Measurements from ENCODE around the gene DNAJC3.
"Not testable (repeated sequence)": the region's sequence is repeated elsewhere in the genome, so short reads cannot be mapped to it uniquely, and the experiment has no call there.

Gene DNAJC3

DNA sequence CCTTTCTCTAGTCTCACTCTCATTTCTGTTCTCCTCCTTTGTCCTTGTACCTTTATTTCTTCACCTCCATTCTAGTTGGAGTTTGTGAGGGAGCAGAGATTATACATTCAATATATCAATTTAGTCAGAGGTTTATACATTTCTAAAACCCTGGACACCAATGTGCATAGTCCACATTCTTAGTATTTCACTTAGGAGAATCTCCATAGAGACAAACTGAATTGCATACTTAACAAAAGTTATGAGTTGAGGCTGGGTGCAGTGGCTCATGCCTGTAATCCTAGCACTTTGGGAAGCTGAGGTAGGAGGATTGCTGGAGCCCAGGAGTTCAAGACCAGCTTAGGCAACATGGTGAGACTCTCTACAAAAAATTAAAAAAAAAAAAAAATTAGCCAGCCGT lies 45.3 kb downstream of the DNAJC3 start:
- no peak overlapping the region for H3K27ac Mint-ChIP-seq
- no peaks in the 10 kb centered on the region for H3K9me3 Mint-ChIP-seq (ENCODE audit: low read depth)
- H3K4me1 Mint-ChIP-seq (ENCODE audit: low read depth), result peaks cover 13% of the 10 kb centered on the region
- no peaks in the 10 kb centered on the region for H3K27me3 Mint-ChIP-seq
- H3K36me3 Mint-ChIP-seq, result peaks cover 24% of the 10 kb centered on the region
- H3K4me3 Mint-ChIP-seq, result no peak overlapping the region

DNA sequence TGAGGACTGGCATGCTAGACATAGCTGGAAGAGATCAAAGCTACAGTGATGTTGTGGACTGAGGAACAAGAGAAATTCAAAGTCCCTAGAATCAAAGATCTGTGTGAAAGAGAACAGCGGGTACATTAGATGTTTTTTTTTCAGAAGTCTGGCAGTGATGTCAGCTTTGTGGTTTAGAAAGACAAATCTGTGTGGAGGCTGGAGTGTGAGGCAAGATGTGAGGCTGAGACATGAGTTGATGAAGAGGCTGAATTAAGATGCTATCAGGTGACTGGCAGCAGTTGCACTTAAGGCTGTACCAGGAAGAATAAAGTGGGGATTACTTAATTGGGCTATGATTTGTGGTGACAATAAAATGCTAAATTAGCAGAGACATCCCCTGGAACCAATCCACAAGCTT lies 46.5 kb downstream of the DNAJC3 start:
- Mint-ChIP-seq H3K4me1 (ENCODE audit: low read depth) (peaks cover 16% of the 10 kb centered on the region), H3K36me3 (peaks cover 25% of the 10 kb centered on the region), H3K27ac (no peak overlapping the region), H3K9me3 (ENCODE audit: low read depth) (no peaks in the 10 kb centered on the region), H3K27me3 (no peaks in the 10 kb centered on the region), H3K4me3 (no peak overlapping the region)

- Mint-ChIP-seq H3K36me3 (peaks cover 27% of the 10 kb centered on the region), H3K9me3 (ENCODE audit: low read depth) (no peaks in the 10 kb centered on the region), H3K27ac (no peak overlapping the region), H3K27me3 (no peaks in the 10 kb centered on the region), H3K4me3 (no peak overlapping the region), H3K4me1 (ENCODE audit: low read depth) (peaks cover 20% of the 10 kb centered on the region)
Measured at GRCh38 chr13:95724252-95724651, 47.3 kb downstream of the DNAJC3 start.

DNA sequence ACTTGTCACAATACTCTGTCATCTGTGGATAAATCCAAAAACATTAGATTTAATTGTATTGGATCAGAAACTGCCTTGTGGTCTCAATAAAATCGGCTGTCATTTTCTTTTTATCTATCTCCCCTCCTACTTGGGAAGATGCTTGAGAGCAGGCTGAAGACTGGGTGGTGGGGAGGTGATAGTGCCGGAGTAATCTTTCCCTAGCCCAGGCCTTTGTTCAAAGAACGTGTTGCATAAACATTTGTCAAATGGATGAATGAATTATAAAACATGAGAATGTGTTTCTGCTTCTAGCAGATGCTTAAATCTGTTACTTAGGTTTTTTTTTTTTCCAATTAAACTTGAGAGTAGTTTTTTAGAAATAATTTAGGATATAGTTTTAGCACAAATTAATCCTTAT lies 49.9 kb downstream of the DNAJC3 start:
- Mint-ChIP-seq H3K36me3 (peaks cover 47% of the 10 kb centered on the region), H3K9me3 (ENCODE audit: low read depth) (peaks cover 17% of the 10 kb centered on the region), H3K27me3 (no peaks in the 10 kb centered on the region), H3K4me3 (no peak overlapping the region), H3K27ac (no peak overlapping the region), H3K4me1 (ENCODE audit: low read depth) (peaks cover 28% of the 10 kb centered on the region)

GRCh38 chr13:95728957-95729356 lies 52.0 kb downstream of the DNAJC3 start:
- H3K27ac Mint-ChIP-seq, result no peak overlapping the region
- H3K27me3 Mint-ChIP-seq, result no peaks in the 10 kb centered on the region
- H3K4me3 Mint-ChIP-seq, result no peak overlapping the region
- H3K9me3 Mint-ChIP-seq (ENCODE audit: low read depth), result peaks cover 33% of the 10 kb centered on the region
- H3K36me3 Mint-ChIP-seq, result peaks cover 56% of the 10 kb centered on the region
- peaks cover 17% of the 10 kb centered on the region for H3K4me1 Mint-ChIP-seq (ENCODE audit: low read depth)

GRCh38 chr13:95734124-95734523 lies 57.2 kb downstream of the DNAJC3 start:
- peaks cover 10% of the 10 kb centered on the region for H3K4me1 Mint-ChIP-seq (ENCODE audit: low read depth)
- H3K4me3 Mint-ChIP-seq, result no peak overlapping the region
- H3K36me3 Mint-ChIP-seq, result peaks cover 44% of the 10 kb centered on the region
- H3K27ac Mint-ChIP-seq, result no peak overlapping the region
- H3K9me3 Mint-ChIP-seq (ENCODE audit: low read depth), result peaks cover 35% of the 10 kb centered on the region
- no peaks in the 10 kb centered on the region for H3K27me3 Mint-ChIP-seq

DNA sequence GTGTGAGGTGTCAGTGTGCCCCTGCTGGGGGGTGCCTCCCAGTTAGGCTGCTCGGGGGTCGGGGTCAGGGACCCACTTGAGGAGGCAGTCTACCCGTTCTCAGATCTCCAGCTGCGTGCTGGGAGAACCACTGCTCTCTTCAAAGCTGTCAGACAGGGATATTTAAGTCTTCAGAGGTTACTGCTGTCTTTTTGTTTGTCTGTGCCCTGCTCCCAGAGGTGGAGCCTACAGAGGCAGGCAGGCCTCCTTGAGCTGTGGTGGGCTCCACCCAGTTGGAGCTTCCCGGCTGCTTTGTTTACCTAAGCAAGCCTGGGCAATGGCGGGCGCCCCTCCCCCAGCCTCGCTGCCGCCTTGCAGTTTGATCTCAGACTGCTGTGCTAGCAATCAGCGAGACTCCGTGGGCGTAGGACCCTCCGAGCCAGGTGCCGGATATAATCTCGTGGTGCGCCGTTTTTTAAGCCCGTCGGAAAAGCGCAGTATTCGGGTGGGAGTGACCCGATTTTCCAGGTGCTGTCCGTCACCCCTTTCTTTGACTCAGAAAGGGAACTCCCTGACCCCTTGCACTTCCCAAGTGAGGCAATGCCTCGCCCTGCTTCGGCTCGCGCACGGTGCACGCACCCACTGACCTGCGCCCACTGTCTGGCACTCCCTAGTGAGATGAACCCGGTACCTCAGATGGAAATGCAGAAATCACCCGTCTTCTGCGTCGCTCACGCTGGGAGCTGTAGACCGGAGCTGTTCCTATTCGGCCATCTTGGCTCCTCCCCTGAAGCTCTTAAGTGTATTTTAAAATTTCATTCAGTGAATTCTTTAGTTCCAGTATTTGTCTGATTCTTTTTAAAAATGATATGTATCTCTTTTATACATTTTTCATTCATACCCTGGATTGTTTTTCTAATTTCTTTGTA lies 63.4 kb downstream of the DNAJC3 start:
- H3K4me3 Mint-ChIP-seq; H3K27ac Mint-ChIP-seq; H3K36me3 Mint-ChIP-seq; H3K27me3 Mint-ChIP-seq; H3K9me3 Mint-ChIP-seq (ENCODE audit: low read depth): not testable (repeated sequence)
- peaks cover 17% of the 10 kb centered on the region for H3K4me1 Mint-ChIP-seq (ENCODE audit: low read depth)

DNA sequence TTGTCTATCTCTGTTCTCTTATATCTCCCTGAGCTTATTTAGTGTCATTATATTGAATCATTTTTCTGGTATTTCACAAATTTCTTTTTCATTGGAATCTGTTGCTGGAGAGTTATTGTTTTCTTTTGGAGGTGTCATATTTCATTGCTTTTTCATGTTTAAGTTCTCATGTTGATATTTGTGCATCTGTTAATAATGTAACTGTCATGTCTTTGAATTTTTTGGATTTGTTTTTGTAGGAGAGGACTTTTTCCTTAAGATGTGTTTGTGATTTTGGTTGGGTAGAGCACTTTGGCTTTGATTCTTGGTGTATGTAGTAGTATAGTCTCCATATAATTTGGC lies 64.0 kb downstream of the DNAJC3 start:
- Mint-ChIP-seq H3K27ac (no peak overlapping the region), H3K36me3 (peaks cover 8% of the 10 kb centered on the region), H3K27me3 (no peaks in the 10 kb centered on the region), H3K4me3 (no peak overlapping the region), H3K9me3 (ENCODE audit: low read depth) (no peaks in the 10 kb centered on the region), H3K4me1 (ENCODE audit: low read depth) (peaks cover 17% of the 10 kb centered on the region)

GRCh38 chr13:95741584-95742563 lies 64.9 kb downstream of the DNAJC3 start:
- Mint-ChIP-seq H3K4me1 (ENCODE audit: low read depth) (peaks cover 17% of the 10 kb centered on the region), H3K27ac (no peak overlapping the region), H3K9me3 (ENCODE audit: low read depth) (no peaks in the 10 kb centered on the region), H3K27me3 (no peaks in the 10 kb centered on the region), H3K36me3 (peaks cover 8% of the 10 kb centered on the region), H3K4me3 (no peak overlapping the region)

DNA sequence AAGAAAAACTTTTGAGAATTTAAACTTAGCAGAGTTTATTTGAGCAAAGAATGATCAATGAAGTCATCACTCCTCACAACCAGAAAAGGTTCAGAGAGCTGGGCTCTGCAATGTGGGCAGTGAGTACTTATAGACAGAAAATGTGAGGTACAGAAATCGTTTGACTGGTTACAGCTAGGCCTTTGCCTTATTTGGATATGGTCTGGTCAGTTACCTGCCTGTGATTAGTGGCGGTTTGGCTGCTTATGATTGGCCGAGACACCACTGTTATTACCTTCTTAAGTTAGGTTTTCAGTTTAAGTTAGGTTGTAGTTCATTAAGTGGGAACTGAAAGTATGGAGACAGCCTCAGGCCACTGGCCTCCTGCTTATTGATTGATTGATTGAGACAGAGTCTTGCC lies 66.3 kb downstream of the DNAJC3 start:
- Mint-ChIP-seq H3K4me1 (ENCODE audit: low read depth) (peaks cover 24% of the 10 kb centered on the region), H3K27ac (no peak overlapping the region), H3K36me3 (peaks cover 15% of the 10 kb centered on the region), H3K4me3 (no peak overlapping the region), H3K27me3 (no peaks in the 10 kb centered on the region), H3K9me3 (ENCODE audit: low read depth) (no peaks in the 10 kb centered on the region)

DNA sequence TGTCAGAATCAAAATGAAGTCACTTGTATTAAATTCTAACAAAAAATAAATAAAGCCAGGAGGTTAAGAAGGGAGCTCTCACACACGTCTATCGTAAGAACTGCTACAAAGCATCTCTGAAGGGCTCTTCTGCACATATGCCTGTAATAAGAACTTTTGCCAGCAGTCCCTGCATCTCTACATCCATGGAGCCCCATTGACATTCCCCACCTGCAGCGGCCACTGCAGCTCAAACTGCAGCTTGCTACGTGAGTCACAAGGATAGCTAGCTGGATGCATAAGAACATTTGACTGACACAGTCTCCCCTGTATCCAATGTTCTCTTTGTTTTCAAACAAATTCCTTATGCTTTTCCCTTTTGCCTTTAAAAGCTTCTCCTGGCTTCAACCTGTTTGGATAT lies 68.3 kb downstream of the DNAJC3 start:
- Mint-ChIP-seq H3K4me3 (no peak overlapping the region), H3K27ac (no peak overlapping the region), H3K9me3 (ENCODE audit: low read depth) (no peaks in the 10 kb centered on the region), H3K27me3 (no peaks in the 10 kb centered on the region), H3K36me3 (peaks cover 17% of the 10 kb centered on the region), H3K4me1 (ENCODE audit: low read depth) (peaks cover 24% of the 10 kb centered on the region)

GRCh38 chr13:95745752-95746151 lies 68.8 kb downstream of the DNAJC3 start:
- no peak overlapping the region for H3K27ac Mint-ChIP-seq

GRCh38 chr13:95749545-95749944 lies 72.6 kb downstream of the DNAJC3 start:
- H3K4me1 Mint-ChIP-seq (ENCODE audit: low read depth), result peaks cover 13% of the 10 kb centered on the region
- peaks cover 14% of the 10 kb centered on the region for H3K36me3 Mint-ChIP-seq
- no peaks in the 10 kb centered on the region for H3K27me3 Mint-ChIP-seq
- no peaks in the 10 kb centered on the region for H3K9me3 Mint-ChIP-seq (ENCODE audit: low read depth)
- H3K4me3 Mint-ChIP-seq, result no peak overlapping the region
- H3K27ac Mint-ChIP-seq, result no peak overlapping the region

More at GRCh38 chr13:95745752-95746151, 68.8 kb downstream of the DNAJC3 start:
- Mint-ChIP-seq H3K4me1 (ENCODE audit: low read depth) (peaks cover 23% of the 10 kb centered on the region), H3K9me3 (ENCODE audit: low read depth) (no peaks in the 10 kb centered on the region), H3K27me3 (no peaks in the 10 kb centered on the region), H3K36me3 (peaks cover 16% of the 10 kb centered on the region), H3K4me3 (no peak overlapping the region)

GRCh38 chr13:95752677-95753076 lies 75.7 kb downstream of the DNAJC3 start:
- Mint-ChIP-seq H3K27ac (no peak overlapping the region), H3K27me3 (no peaks in the 10 kb centered on the region), H3K4me1 (ENCODE audit: low read depth) (peaks cover 10% of the 10 kb centered on the region), H3K9me3 (ENCODE audit: low read depth) (no peaks in the 10 kb centered on the region), H3K4me3 (no peak overlapping the region), H3K36me3 (peaks cover 9% of the 10 kb centered on the region)

GRCh38 chr13:95754069-95754468 lies 77.1 kb downstream of the DNAJC3 start:
- peaks cover 10% of the 10 kb centered on the region for H3K4me1 Mint-ChIP-seq (ENCODE audit: low read depth)
- no peak overlapping the region for H3K27ac Mint-ChIP-seq
- H3K4me3 Mint-ChIP-seq, result no peak overlapping the region
- no peaks in the 10 kb centered on the region for H3K9me3 Mint-ChIP-seq (ENCODE audit: low read depth)
- no peaks in the 10 kb centered on the region for H3K27me3 Mint-ChIP-seq
- H3K36me3 Mint-ChIP-seq, result peaks cover 10% of the 10 kb centered on the region

Data from activated naive CD8-positive, alpha-beta T cell (primary cell).